Measurements from ENCODE around the gene HS3ST4.

Gene HS3ST4

DNA sequence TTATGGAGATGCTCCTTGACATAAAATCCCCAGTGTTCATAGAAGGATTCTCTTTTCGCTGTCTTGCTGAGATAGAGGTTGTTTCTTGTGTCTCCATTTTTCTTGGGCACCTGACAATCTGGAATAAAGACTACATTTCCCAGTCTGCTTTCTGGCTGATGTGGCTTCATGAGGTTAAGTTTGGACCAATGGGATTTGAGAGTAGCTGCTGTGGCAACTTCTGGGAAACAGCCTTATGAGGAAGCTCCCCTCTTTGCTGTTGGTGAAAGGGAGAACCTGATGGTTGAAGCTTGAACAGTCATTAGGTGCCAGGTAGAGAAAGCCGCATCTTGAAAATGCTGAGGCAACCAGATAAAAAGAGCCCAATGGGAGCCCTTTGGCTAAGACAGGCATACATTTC lies 24.4 kb downstream of the HS3ST4 start:
- Histone ChIP-seq H4K20me1 (ENCODE audit: insufficient read depth) (no peaks in the 10 kb centered on the region), H3K27me3 (ENCODE audit: insufficient read depth, low read depth) (no peaks in the 10 kb centered on the region), H3K4me2 (no peak overlapping the region), H3K4me3 (IDR thresholded peaks at IDR 0.05; ENCODE audit: insufficient read depth, low read depth, low read length) (no peak overlapping the region), H3K9ac (no peak overlapping the region), H3K4me1 (ENCODE audit: low read depth, poor library complexity, severe bottlenecking) (no peaks in the 10 kb centered on the region), H3K79me2 (ENCODE audit: insufficient read depth, low read depth) (no peaks in the 10 kb centered on the region), H3K27ac (no peak overlapping the region), H2AFZ (ENCODE audit: low read depth) (no peak overlapping the region), H3K36me3 (ENCODE audit: insufficient read depth) (no peaks in the 10 kb centered on the region)
- TF ChIP-seq, protein P1, sequence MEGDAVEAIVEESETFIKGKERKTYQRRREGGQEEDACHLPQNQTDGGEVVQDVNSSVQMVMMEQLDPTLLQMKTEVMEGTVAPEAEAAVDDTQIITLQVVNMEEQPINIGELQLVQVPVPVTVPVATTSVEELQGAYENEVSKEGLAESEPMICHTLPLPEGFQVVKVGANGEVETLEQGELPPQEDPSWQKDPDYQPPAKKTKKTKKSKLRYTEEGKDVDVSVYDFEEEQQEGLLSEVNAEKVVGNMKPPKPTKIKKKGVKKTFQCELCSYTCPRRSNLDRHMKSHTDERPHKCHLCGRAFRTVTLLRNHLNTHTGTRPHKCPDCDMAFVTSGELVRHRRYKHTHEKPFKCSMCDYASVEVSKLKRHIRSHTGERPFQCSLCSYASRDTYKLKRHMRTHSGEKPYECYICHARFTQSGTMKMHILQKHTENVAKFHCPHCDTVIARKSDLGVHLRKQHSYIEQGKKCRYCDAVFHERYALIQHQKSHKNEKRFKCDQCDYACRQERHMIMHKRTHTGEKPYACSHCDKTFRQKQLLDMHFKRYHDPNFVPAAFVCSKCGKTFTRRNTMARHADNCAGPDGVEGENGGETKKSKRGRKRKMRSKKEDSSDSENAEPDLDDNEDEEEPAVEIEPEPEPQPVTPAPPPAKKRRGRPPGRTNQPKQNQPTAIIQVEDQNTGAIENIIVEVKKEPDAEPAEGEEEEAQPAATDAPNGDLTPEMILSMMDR (conservative IDR thresholded peaks at IDR 0.05; ENCODE audit: low read depth, low read length): no peak

GRCh38 chr16:25721439-25721838 lies 29.7 kb downstream of the HS3ST4 start:
- Histone ChIP-seq H3K79me2 (ENCODE audit: insufficient read depth, low read depth) (no peaks in the 10 kb centered on the region), H3K36me3 (ENCODE audit: insufficient read depth) (no peaks in the 10 kb centered on the region), H3K4me3 (IDR thresholded peaks at IDR 0.05; ENCODE audit: insufficient read depth, low read depth, low read length) (no peak overlapping the region), H3K27me3 (ENCODE audit: insufficient read depth, low read depth) (no peaks in the 10 kb centered on the region), H3K4me1 (ENCODE audit: low read depth, poor library complexity, severe bottlenecking) (no peaks in the 10 kb centered on the region), H3K9ac (no peak overlapping the region), H4K20me1 (ENCODE audit: insufficient read depth) (no peaks in the 10 kb centered on the region), H2AFZ (ENCODE audit: low read depth) (no peak overlapping the region), H3K4me2 (no peak overlapping the region), H3K27ac (no peak overlapping the region)
- TF ChIP-seq, protein P1 (conservative IDR thresholded peaks at IDR 0.05; ENCODE audit: low read depth, low read length): no peak

DNA sequence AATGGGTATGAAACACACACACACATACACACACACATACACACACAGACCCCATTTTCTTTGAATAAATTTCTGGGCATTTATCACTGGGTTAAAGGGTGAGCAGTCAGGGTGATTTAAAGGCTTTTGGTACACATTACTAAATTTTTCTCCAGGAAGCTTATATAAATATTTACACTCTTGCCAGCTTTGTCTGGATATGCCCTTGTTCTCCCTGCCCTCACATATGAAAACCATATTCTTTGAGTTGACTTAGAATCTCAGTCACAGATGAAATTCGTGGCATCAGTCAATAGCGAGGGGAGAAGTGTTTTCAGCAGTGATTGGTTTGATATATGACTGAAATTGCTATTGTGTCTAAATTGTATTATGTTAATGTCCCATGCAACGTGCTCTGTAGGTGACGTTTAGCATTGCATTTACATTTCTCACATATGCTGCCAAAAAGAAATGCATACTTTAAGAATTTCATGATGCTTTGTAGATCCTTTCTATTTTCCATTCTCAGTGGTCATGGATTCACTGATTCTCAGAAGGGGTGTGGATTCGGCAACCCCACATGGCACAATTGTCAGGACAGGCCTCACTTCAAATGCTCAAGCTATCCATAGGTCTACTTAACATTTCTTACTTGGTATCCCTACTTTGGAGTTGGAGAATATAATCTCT lies 34.8 kb downstream of the HS3ST4 start:
- TF ChIP-seq, protein P1 (conservative IDR thresholded peaks at IDR 0.05; ENCODE audit: low read depth, low read length): no peak
- no peaks in the 10 kb centered on the region for H3K4me1 ChIP-seq (ENCODE audit: low read depth, poor library complexity, severe bottlenecking)
- H3K9ac ChIP-seq: no peak overlapping the region
- H3K79me2 ChIP-seq (ENCODE audit: insufficient read depth, low read depth): no peaks in the 10 kb centered on the region
- no peak overlapping the region for H2AFZ ChIP-seq (ENCODE audit: low read depth)
- H3K4me2 ChIP-seq: no peak overlapping the region
- no peak overlapping the region for H3K4me3 ChIP-seq (IDR thresholded peaks at IDR 0.05; ENCODE audit: insufficient read depth, low read depth, low read length)
- H3K36me3 ChIP-seq (ENCODE audit: insufficient read depth): no peaks in the 10 kb centered on the region
- H3K27me3 ChIP-seq (ENCODE audit: insufficient read depth, low read depth): no peaks in the 10 kb centered on the region
- H3K27ac ChIP-seq: no peak overlapping the region
- H4K20me1 ChIP-seq (ENCODE audit: insufficient read depth): no peaks in the 10 kb centered on the region

DNA sequence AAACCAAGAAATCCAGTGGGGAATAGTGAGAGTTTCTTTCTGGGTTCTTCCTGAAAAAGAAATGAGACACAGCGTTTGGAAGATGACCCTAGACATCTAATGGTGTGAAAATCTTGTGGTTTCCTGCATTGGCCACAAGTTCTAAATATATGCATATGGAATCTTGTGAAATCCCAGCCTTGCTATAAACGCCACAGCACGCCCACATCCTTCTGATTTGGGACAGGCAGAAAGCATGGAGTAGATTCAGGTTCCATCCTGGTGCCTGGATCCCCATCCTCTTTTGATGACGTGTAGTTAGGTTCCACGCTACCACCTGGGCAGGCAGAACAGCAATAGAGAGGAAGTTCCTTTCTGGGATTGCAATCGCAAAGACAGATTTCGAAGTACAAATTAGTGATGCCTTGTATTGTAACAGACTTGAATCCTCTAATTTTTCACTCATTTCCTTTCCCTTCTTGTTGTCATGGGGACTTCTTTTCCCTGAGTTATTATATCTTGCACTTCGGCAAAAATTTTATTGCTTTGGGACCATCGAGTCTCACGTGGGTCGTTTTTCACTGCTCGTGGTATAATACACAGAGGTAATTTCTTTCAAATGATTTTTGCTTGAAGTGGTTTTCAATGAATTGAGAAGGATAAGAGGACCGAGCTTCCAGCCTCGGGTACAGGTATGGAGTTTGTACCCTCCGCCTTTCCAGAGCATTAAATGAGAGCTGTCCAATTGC lies 37.6 kb downstream of the HS3ST4 start:
- Histone ChIP-seq H3K4me2 (no peak overlapping the region), H2AFZ (ENCODE audit: low read depth) (no peak overlapping the region), H3K27ac (no peak overlapping the region), H3K36me3 (ENCODE audit: insufficient read depth) (no peaks in the 10 kb centered on the region), H3K79me2 (ENCODE audit: insufficient read depth, low read depth) (no peaks in the 10 kb centered on the region), H3K4me1 (ENCODE audit: low read depth, poor library complexity, severe bottlenecking) (no peaks in the 10 kb centered on the region), H3K4me3 (IDR thresholded peaks at IDR 0.05; ENCODE audit: insufficient read depth, low read depth, low read length) (no peak overlapping the region), H3K27me3 (ENCODE audit: insufficient read depth, low read depth) (no peaks in the 10 kb centered on the region), H3K9ac (no peak overlapping the region), H4K20me1 (ENCODE audit: insufficient read depth) (no peaks in the 10 kb centered on the region)
- TF ChIP-seq, protein P1 (conservative IDR thresholded peaks at IDR 0.05; ENCODE audit: low read depth, low read length): no peak
